ENCODE results near the gene KCNJ4. TPM values are rescaled to one million over a fixed set of nuclear protein-coding genes. Genes with fewer than 3 reads are reported as not detected.

The KCNJ4 gene
- polyA plus RNA-seq, 2 of the 4 experiments (the other 2 are of a cell fraction) = 0.12 TPM; not detected in 1

DNA sequence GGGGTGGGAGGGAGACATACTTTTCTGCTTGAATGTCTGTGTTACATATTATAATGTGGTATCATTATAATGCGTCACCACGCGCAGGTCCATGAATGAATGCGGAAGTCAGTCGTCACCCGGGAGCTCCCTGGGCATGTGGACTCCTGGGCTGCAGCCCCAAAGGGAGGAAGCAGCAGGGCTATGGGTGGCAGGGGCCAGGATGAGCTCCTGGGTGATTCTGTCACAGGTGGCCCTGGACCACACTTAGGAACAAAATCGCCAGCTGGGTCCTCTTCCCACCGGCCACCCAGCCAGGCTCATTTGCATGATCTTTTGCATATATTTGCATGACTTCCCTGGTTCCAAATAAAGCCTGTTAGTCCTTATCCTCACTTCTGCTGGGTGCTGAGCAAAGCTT is 51.2 kb downstream of the KCNJ4 start:
- 84% methylated on average over 8 of the region's 8 CpGs for WGBS (ENCODE audit: missing lambda C conversion rate)
- CTCF ChIA-PET = interaction anchor here (1.0 kb wide), 1 partner anchor 11 kb away, joined by 3 read pairs; no protein-coding TSS in a partner anchor
- FAIRE-seq (no peak), DNase-seq (ENCODE audit: low read depth in 1 of 2, low spot score in 1 of 2) (no peak), ATAC-seq (no peak)
- H3K9me3 ChIP-seq = no peaks in the 10 kb centered on the region
- TF ChIP-seq, protein P1, sequence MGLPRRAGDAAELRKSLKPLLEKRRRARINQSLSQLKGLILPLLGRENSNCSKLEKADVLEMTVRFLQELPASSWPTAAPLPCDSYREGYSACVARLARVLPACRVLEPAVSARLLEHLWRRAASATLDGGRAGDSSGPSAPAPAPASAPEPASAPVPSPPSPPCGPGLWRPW (IDR thresholded peaks at IDR 0.05) = no peak
- TF ChIP-seq, protein P2, sequence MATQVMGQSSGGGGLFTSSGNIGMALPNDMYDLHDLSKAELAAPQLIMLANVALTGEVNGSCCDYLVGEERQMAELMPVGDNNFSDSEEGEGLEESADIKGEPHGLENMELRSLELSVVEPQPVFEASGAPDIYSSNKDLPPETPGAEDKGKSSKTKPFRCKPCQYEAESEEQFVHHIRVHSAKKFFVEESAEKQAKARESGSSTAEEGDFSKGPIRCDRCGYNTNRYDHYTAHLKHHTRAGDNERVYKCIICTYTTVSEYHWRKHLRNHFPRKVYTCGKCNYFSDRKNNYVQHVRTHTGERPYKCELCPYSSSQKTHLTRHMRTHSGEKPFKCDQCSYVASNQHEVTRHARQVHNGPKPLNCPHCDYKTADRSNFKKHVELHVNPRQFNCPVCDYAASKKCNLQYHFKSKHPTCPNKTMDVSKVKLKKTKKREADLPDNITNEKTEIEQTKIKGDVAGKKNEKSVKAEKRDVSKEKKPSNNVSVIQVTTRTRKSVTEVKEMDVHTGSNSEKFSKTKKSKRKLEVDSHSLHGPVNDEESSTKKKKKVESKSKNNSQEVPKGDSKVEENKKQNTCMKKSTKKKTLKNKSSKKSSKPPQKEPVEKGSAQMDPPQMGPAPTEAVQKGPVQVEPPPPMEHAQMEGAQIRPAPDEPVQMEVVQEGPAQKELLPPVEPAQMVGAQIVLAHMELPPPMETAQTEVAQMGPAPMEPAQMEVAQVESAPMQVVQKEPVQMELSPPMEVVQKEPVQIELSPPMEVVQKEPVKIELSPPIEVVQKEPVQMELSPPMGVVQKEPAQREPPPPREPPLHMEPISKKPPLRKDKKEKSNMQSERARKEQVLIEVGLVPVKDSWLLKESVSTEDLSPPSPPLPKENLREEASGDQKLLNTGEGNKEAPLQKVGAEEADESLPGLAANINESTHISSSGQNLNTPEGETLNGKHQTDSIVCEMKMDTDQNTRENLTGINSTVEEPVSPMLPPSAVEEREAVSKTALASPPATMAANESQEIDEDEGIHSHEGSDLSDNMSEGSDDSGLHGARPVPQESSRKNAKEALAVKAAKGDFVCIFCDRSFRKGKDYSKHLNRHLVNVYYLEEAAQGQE (IDR thresholded peaks at IDR 0.05) = no peak
- TF ChIP-seq GATA3 (IDR thresholded peaks at IDR 0.05; ENCODE audit: borderline replicate concordance) = no peak
- no peak for TF ChIP-seq RCOR1 (IDR thresholded peaks at IDR 0.05; ENCODE audit: low read depth, low read length)
- TF ChIP-seq FOSB (CRISPR knock-in tag; IDR thresholded peaks at IDR 0.05) = no peak
- no peak for TF ChIP-seq CHD4 (IDR thresholded peaks at IDR 0.05; ENCODE audit: borderline replicate concordance)
- no peak for TF ChIP-seq ZC3H11A (IDR thresholded peaks at IDR 0.05)
- POLR2A ChIA-PET = no interaction called here
- H3K4me3 ChIP-seq = no peak overlapping the region
- H3K4me2 ChIP-seq = no peak overlapping the region
- no peak overlapping the region for H3K27ac ChIP-seq
- H3K4me1 ChIP-seq = peaks cover 12% of the 10 kb centered on the region

DNA sequence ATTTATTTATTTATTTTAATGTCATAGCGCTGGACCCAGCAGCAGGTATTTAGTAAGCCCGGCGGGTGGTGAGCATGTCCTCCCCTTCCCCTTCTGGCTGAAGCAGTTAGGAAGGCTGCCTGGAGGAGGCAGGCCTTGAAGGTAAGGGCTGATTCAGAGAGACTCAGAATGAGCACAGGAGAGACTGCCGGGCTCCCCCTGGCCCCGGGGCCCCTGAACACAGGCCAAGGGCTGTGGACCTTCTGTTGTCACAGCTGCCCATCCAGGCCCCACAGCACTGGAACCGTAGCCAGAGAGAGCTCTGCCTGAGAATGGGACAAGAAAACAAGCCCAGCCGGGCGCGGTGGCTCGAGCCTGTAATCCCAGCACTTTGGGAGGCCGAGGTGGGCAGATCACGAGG is 52.8 kb downstream of the KCNJ4 start:
- no peak for TF ChIP-seq FOSL2 (IDR thresholded peaks at IDR 0.05)
- no peak for TF ChIP-seq FOSL2 (CRISPR knock-in tag; IDR thresholded peaks at IDR 0.05)
- TF ChIP-seq NR3C1 (IDR thresholded peaks at IDR 0.05) = no peak
- no peak for TF ChIP-seq TFCP2L1 (CRISPR knock-in tag; IDR thresholded peaks at IDR 0.05)
- TF ChIP-seq, protein P3, sequence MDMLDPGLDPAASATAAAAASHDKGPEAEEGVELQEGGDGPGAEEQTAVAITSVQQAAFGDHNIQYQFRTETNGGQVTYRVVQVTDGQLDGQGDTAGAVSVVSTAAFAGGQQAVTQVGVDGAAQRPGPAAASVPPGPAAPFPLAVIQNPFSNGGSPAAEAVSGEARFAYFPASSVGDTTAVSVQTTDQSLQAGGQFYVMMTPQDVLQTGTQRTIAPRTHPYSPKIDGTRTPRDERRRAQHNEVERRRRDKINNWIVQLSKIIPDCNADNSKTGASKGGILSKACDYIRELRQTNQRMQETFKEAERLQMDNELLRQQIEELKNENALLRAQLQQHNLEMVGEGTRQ (IDR thresholded peaks at IDR 0.05) = no peak
- TF ChIP-seq RNF2 (IDR thresholded peaks at IDR 0.05; ENCODE audit: borderline replicate concordance, low read depth) = no peak
- TF ChIP-seq FOSB (CRISPR knock-in tag; IDR thresholded peaks at IDR 0.05) = no peak
- TF ChIP-seq ZFP36 (IDR thresholded peaks at IDR 0.05; ENCODE audit: borderline replicate concordance, partially characterized antibody) = no peak
- TF ChIP-seq EP300 (IDR thresholded peaks at IDR 0.05) = no peak
- TF ChIP-seq, protein P4, sequence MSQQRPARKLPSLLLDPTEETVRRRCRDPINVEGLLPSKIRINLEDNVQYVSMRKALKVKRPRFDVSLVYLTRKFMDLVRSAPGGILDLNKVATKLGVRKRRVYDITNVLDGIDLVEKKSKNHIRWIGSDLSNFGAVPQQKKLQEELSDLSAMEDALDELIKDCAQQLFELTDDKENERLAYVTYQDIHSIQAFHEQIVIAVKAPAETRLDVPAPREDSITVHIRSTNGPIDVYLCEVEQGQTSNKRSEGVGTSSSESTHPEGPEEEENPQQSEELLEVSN (IDR thresholded peaks at IDR 0.05; ENCODE audit: borderline replicate concordance, low read depth) = no peak
- no peak for TF ChIP-seq JUN (IDR thresholded peaks at IDR 0.05)
- TF ChIP-seq RARB (CRISPR knock-in tag; IDR thresholded peaks at IDR 0.05) = no peak
- TF ChIP-seq, protein P5, sequence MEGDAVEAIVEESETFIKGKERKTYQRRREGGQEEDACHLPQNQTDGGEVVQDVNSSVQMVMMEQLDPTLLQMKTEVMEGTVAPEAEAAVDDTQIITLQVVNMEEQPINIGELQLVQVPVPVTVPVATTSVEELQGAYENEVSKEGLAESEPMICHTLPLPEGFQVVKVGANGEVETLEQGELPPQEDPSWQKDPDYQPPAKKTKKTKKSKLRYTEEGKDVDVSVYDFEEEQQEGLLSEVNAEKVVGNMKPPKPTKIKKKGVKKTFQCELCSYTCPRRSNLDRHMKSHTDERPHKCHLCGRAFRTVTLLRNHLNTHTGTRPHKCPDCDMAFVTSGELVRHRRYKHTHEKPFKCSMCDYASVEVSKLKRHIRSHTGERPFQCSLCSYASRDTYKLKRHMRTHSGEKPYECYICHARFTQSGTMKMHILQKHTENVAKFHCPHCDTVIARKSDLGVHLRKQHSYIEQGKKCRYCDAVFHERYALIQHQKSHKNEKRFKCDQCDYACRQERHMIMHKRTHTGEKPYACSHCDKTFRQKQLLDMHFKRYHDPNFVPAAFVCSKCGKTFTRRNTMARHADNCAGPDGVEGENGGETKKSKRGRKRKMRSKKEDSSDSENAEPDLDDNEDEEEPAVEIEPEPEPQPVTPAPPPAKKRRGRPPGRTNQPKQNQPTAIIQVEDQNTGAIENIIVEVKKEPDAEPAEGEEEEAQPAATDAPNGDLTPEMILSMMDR (IDR thresholded peaks at IDR 0.05) = no peak
- TF ChIP-seq CHD2 (IDR thresholded peaks at IDR 0.05; ENCODE audit: low read length, partially characterized antibody) = no peak
- TF ChIP-seq, protein P6, sequence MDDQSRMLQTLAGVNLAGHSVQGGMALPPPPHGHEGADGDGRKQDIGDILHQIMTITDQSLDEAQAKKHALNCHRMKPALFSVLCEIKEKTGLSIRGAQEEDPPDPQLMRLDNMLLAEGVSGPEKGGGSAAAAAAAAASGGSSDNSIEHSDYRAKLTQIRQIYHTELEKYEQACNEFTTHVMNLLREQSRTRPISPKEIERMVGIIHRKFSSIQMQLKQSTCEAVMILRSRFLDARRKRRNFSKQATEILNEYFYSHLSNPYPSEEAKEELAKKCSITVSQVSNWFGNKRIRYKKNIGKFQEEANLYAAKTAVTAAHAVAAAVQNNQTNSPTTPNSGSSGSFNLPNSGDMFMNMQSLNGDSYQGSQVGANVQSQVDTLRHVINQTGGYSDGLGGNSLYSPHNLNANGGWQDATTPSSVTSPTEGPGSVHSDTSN (IDR thresholded peaks at IDR 0.05) = no peak
- TF ChIP-seq TP53 (CRISPR knock-in tag; IDR thresholded peaks at IDR 0.05) = no peak
- TF ChIP-seq RFX5 (IDR thresholded peaks at IDR 0.05) = no peak
- Histone ChIP-seq H3K4me1 (peaks cover 12% of the 10 kb centered on the region), H3K4me3 (no peak overlapping the region), H3K4me2 (no peak overlapping the region), H3K9me3 (no peaks in the 10 kb centered on the region), H3K27ac (no peak overlapping the region)
- FAIRE-seq (no peak), ATAC-seq (no peak), DNase-seq (ENCODE audit: low read depth in 1 of 2, low spot score in 1 of 2) (no peak)
- ChIA-PET POLR2A (no interaction called here), CTCF (interaction anchor here (1.0 to 1.2 kb wide), 2 partner anchors 12 to 350 kb away, joined by 3 read pairs; no protein-coding TSS in a partner anchor)
- 91% methylated on average over 6 of the region's 12 CpGs for WGBS (ENCODE audit: missing lambda C conversion rate)

Data from A549 (cell line).